DMS 273 treated with DMSO at 0.1 percent for 48 hours (cell line): ENCODE data around the gene CASP6.

Experiments
- DNase-seq: peaks from one replicate; lab custom pipeline; 2025; lab: John Stamatoyannopoulos, UW

The CASP6 gene

DNA sequence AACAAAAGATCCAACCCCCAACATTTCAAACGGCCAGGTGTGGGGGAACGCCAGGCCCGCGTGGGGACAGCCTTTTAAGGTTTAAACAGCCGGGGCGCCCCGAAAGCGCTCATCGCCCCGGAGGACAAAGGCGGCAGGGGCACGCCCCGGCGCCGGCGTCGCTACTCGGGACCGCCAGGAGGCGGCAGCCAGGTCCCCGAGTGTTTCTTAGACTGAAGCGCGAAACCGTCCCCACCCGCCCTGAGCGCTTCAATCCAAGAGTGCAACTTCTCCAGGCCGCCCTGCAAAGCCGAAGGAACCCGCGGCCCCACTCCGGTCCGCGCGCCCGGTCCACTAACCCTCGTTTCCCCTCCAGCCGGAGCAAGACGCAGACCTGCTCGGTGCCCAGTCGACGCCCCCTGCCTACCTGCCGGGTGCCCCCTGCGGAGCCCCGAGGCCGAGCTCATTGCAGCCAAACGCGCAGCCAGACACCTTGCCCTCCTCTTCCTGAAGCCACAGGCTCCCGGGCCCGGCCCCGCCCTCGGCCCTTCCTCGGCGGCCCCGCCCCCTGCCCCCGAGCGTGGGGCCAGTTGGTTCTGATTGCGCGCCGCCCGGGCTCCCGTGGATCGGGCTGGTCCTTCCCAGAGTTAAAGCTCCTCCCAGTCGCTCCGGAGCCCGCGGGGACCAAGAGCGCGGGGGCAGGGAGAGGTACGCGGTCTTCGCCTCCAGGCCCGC is at the start of gene CASP6:
Gene CASP6, minus strand, starts transcription at position 496 of the 714 bp plus-strand sequence. Its CDS starts 50 bp downstream, at position 446.
- peak; percentile 28 for DNase-seq

DNA sequence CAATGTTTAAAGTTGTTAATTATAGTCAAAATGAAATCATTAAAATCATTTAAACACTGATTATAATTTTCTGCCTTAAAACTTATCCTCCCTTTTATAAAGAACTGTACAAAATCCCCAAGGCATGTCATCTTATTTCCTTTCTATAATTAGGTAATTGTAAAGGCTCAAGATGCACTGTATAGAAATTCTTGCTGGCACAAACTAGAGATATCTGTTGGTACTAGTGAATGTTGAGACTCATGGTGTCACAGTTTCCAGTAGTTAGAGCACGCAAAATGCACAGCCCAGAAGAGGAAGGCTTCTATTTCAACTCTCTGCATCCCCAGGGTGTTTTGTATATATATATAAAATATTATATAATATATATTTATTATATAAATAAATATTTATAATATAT is 49.3 kb upstream of the CASP6 start:
- DNase-seq, result no peak

DNA sequence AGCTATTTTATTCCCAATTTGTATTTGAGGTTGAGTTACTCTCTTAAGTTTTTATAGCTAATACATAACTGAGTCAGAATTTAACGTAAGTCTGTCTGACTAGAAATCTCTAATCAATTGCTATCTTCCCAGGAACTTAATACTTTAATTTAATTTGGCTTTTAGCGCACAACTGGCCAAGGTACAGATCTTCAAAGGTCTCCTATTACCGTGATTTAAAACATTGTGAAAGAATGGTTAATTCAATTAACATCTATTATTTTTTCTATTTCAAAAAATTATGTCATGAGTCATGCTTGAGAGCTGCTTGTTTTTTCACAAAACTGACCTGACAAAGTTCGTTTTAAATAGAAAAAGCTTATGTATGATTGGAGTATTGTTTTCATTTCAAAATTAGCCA is 48.6 kb upstream of the CASP6 start:
- no peak for DNase-seq

DNA sequence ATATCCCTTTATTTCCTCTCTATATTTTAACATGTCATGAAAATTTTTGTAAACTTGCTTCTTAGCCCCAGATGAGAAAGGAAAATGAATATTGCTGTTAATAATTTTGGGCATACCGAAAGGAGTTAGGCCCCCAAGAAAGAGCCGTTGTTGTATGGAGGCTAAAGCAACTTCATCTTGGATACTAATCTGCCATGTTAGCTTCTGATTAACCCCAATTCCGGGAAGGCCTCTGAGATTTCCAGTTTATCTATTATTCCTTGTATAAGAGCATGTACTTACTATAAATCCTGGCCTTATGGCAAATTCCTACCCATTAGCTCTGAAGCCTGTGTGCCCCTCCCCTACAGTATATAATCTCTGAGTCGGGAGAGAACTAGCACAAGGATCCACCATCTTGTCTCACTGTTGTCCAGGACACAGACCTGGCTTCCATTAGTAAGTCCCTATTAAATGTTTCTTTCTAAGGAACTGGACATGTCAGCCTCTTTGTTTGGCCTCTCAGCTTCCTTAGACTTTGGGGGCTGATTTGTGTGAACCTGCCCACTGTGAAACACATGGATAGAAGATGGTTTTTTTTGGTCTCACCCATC is 47.5 kb upstream of the CASP6 start:
- no peak for DNase-seq

DNA sequence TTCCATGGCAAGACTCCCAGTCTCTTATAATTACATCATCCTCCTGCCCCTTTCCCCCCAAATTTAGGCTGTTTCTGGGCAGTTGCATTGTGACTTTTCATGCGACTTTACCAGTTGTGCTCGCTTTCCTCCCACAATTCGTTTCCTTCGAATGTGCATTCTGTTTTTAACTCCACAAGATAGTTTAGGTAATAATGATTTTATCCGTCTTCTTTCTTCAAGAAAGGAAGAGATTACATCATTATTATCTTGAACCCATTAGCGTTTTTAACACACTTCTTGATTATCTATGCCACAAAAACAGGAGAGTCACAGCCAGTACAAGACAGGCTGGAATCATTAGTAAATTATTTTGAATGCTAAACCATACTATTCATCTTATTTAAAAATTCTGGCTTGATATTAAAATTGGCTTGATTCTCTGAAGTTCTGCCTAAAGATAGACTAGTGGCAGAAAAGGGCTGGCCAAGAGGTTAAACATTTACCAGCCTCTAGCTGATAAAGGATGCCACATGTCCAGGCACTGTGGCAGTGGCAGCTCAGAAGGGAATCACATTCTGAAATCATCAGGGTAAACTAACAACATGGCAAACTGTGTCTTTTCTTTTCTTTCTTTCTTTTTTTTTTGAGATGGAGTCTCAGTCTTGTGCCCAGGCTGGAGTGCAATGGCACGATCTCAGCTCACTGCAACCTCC is 46.3 kb upstream of the CASP6 start:
- no peak for DNase-seq

DNA sequence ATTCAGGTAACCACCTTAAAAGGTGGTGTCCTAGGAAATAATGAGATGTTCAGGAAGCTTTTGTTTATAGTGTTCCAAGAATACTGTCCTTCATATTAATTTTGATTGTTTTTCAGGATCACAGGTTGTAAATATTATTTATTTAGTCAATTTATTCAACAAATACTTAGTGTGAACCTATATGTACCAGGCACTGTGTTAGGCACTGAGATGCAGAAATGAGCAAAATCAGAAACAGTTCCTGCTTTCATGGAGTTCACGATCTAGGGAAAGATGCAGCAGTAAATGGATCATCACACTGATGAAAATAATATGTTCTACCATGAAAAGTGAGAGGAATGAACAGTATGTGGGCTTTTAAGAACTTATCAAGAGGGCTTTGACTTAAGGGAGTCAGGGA is 44.9 kb upstream of the CASP6 start:
- no peak for DNase-seq

DNA sequence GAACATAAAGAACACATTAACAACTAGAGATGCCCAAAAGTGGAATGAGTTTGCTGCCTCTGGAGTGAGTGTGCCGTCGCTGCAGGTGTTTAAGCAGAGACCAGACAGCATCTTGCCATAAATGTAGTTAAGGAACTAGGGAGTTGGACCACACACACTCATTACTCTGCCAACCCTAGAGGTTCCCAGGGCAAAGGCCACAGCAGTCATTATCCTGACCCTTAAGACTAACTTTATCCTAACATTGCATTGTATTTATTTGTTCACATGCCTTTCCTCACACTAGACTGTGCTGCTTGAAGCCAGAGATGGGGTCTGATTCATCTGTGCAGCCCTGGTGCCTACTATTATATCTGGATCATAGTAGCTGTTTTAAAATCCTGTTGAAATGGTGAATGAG is 43.5 kb upstream of the CASP6 start:
- DNase-seq, result no peak

DNA sequence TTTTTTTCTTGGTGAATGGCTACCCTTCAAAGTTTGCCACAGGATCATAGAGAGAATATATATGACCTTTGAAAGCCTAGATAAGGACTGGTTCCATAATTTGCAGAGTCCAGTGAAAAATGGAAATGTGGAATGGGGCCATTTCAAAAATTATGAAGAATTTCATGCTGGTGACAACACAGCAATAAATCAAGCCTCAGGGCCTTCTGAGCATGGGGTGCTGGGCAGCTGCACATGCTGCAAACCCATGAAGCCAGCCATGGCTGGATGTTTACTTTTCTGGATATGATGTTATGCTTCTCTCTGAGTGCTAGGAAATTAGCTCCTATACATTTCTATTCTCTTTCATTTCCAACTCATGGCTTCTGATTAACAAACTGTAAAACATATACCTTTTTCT is 42.6 kb upstream of the CASP6 start:
- DNase-seq, result no peak

DNA sequence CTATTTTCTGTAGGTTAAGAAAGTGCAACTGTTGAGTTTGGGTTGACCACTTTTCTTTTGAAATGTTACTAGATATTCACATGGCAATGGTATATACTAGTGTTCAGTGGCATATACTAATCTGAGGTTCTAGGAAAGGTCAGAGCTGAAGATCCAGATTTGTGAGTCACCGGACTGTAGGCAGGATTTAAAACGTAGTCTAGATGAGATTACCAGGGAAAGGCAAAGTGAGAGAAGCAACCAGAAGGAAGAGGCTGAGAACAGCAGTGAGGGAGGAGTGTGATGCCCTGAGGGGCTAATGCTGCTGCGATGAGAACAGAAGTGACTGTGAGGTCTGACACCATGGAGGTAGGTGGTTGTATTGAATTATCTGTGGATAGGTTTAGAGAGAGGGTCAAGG is 36.3 kb upstream of the CASP6 start:
- DNase-seq, result no peak

DNA sequence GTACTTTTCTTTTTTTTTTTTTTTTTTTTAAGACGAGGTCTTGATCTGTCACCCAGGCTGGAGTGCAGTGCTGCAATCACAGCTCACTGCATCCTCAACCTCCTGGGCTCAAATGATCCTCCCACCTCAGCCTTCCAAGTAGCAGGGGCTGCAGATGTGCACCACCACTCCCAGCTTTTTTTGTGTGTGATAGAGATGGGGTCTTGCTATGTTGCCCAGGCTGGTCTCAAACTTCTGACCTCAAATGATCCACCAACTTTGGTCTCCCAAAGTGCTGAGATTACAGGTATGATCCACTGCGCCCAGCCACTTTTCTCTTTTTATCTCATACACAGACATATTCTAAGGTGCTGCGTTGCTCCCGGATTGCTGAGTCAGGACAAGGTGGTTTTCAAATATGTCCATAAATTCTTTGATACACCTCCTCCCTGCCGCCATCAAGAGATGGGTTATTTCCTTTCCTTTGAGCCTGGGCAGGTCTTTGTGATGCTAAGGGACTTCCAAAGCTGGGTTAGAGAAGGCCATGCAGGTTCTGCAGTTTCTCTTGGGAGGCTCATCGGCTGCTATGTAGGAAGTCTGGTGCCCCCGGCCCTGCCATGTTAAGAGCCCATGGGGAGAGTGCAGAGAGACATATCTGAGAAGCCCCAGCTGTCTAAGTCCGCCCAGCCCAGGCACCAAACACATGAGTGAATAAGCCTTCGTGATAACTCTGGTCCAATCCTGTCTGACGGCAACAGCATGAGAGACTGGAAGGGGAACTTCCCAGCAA is 35.0 kb upstream of the CASP6 start:
- no peak for DNase-seq

DNA sequence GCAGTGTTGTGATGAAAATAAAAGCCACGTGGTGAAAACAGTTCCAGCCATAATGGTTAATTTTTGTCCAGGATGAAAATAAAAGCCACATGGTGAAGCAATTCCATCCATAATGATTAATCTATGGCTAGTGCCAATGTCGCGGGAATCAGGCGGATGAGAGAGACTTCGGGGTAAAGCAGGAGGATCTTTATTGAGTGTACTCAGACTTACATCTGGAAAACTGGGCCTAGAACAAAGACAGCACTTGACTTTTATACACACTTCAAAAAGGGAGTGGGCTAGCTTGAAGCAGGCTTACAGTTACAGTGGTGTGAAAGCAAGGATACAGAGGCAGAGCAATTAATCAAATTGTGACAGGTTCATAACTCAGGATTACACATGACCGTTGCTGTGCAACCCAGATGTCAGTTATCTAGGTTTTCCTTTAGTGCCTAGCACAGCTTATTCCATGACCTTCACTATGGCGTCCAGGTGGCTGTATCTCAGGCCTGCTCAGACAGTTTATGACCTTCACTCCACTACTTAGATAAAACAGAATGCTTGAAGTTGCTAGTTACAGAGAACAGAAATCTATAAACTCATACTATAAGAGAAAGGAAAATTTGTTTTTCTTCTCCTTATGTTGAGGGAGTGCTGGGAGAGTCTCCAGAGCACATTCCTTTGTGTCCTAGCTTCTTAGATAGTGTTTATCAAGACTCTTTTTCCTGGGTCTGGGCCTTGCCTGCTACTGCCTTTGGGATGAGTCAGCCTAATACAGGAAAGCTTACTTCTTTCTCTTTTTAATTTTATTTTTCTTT is 32.5 kb upstream of the CASP6 start:
- no peak for DNase-seq

DNA sequence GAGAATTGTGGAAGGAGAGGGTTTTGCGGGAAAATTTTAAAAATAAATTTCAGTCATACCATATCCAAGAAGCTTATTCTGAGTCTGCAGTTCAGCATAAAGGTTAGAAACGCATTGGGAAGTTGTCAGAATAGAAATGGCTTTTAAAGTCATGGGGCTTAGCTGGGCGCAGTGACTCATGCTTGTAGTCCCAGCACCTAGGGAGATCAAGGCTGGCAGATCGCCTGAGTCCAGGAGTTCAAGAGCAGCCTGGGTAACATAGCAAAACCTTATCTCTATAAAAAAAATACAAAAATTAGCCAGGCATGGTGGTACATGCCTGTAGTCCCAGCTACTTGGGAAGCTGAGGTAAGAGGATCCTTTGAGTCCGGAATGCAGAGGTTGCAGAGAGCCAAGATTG is 30.5 kb upstream of the CASP6 start:
- DNase-seq, result no peak

DNA sequence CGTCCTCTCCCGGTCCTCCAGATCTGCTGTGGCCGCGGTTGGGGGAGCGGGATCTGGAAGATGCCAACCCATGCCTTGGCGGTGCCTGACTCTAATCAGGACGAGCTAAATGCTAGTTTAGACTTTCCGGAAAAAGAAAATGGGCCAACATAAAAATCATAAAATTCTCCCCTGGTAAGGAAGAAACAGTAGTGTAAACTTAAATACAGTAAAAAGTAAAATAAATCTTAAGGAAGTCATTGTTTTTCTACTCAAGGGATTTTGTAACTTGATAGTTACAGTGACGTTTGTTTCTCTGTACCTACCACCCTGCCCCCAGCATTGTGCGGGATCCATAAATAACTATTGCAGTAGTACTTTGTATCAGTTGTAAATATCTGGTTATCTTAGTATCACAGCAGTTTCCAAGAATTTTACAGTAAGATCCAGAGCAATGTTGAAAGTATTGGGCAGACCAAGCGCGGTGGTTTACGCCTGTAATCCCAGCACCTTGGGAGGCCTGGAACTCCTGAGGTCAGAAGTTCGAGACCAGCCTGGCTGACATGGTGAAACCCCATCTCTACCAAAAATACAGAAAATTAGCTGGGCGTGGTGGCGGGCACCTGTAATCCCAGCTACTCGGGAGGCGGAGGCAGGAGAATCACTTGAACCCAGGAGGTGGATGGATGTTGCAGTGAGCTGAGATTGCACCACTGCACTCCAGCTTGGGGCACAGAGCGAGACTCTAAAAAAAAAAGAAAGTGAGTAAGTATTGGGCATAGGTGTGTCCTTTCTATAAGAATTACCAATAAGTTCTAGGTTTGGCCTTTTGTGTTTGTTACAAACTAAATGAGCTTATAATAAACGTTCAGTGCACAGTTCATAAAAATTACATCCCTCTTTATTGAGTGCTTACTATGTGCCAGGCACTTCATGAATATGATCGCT is 27.6 kb upstream of the CASP6 start:
- DNase-seq, result no peak

DNA sequence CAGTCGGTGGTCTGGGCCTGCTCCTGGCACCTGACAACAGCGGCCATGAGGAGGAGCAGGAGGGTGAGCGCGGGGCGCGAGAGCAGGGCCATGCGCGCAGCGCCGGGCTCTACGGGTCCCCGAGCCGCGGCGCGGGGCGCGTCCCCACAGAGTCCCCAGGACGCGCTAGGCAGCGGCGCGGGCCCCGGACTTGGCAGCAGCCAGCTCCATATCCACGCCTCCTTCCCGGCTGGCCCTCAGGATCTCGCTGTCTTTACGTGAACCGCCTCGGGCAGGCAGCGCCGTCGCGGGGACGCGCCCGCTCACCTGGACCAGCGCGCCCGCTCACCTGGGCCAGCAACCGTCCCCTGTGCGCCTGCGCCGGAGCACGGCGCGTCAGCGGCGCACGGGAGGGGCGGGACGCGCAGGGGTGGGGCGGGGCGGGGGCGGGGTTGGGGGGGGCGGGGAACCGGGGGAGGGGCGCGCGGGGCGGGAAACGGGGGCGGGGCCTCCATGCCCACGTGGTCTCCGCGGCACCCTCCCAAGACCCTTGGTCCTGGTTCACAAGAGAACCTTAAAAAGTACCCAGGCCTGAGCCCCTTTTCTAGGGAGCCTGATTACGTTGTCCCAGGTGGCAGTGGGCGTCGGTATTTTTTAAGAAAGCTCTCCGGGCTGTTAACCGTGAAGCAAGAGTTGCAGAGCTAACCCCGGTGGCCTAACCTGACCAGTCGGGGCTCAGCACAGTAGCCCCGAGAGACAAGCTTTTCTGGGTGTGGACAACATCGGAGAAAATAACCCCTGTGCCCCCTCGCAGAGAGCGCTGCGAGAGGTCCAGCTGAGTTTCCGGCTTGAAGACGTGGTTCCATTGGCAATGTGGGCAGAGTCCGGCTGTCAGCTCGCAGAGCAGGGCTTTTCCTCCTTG is 26.7 kb upstream of the CASP6 start, which contains the start of gene PLA2G12A:
Gene PLA2G12A, minus strand, starts transcription at position 353 of the 901 bp plus-strand sequence. Its CDS starts 261 bp downstream, at position 92.
- DNase-seq, result no peak

DNA sequence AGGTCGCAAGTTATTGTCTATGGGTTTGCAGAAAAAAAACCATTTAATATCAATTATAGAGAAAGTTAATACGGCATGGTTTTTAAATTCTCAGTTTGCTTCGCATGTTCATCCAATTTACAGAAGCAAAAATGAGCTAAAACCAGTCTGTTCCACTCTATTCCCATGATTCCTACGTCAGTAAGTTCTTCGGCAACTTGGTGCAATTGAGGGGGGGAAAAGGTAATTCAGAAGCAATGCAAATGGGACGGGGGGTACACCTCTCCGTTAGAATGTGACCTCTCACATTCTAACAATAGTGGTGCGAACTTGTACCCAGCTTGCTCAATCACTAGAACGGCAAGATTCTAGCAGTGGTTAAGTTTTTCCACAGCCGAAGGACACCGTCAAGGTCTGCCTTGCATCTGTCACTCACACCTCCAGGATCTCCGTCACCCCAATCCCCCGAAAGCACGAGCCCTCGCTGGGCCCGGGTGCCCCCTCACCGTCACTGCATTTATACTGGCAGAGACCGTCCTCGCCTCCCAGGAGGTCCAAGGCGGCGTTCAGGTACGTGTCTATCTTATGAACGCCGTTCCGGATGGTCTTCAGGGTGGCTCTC is 26.0 kb upstream of the CASP6 start:
- no peak for DNase-seq

DNA sequence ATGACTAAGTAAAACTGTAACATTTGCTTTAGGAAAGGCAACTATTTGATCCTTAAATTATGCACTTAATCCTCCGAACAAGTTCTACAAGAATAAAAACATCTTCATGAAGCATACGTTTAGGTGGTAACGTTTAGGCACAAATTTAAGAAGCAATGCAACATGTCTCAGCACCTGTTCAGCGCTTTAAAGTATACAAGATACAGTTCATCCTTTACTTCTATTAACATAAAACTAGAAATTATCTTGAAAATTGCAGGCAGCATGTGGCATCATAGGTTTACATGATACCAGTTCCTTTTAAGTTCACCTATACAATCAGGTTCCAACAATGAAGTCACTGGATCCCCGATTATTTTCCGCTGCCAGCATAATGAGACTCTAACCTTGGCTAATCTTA is 25.1 kb upstream of the CASP6 start:
- DNase-seq, result no peak

DNA sequence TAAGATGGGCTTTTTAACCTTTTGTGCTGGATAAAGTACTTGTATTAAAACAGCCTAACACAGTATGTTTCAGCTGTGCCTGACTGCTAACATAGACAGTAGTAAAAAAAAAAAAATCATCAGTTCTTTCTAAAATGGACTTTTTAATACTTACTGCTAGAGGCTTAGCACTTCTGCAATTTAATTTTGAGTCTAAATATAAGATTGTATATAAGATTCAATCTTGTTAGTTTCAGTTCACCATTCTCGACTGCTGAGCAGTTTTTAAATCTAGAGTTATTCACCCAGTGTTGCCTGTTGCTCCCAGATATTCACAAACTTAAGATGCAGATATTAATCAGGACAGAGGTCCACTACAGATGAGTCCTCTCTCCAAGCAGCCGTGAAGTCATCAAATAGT is 19.9 kb upstream of the CASP6 start:
- DNase-seq, result no peak

DNA sequence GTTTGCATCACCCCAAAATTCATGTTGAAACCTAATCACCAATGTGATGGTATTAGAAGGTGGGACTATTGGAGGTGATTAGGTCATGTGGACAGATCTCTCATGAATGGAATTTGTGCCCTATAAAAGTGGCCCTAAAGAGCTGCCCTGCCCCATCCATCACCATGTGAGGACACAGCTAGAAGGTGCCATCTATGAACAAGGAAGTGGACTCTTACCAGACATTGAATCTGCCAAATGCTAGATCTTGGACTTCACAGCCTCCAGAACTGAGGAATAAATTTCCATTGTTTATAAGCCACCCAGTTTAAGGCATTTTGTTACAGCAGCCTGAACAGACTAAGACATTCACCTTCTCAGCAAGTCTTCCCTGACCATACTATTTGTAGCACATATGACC is 19.1 kb upstream of the CASP6 start:
- no peak for DNase-seq

DNA sequence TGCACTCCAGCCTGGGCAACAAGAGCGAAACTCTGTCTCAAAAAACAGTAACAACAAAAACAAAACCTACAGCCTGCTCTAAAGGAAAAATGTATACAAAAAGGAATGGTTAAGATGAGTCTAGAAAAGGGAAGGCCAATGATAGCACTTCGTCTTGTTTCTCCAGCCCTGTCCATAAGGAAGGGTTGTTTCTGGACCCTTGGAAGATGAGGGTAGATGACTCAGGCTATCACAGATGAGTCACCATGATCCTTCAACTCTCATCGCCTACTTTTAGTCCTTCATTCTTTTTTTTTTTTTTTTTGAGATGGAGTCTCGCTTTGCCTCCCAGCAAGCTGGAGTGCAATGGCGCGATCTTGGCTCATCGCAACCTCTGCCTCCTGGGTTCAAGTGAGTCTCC is 17.8 kb upstream of the CASP6 start:
- DNase-seq, result no peak
